ENCODE data around the gene ZNF567. TPM values are rescaled to one million over a fixed set of nuclear protein-coding genes. Genes with fewer than 3 reads are reported as not detected.
"Not testable (repeated sequence)": the region's sequence is repeated elsewhere in the genome, so short reads cannot be mapped to it uniquely, and the experiment has no call there.

ZNF567 gene
- total RNA-seq, 1 donor from 2014 or later = 3.8 TPM

DNA sequence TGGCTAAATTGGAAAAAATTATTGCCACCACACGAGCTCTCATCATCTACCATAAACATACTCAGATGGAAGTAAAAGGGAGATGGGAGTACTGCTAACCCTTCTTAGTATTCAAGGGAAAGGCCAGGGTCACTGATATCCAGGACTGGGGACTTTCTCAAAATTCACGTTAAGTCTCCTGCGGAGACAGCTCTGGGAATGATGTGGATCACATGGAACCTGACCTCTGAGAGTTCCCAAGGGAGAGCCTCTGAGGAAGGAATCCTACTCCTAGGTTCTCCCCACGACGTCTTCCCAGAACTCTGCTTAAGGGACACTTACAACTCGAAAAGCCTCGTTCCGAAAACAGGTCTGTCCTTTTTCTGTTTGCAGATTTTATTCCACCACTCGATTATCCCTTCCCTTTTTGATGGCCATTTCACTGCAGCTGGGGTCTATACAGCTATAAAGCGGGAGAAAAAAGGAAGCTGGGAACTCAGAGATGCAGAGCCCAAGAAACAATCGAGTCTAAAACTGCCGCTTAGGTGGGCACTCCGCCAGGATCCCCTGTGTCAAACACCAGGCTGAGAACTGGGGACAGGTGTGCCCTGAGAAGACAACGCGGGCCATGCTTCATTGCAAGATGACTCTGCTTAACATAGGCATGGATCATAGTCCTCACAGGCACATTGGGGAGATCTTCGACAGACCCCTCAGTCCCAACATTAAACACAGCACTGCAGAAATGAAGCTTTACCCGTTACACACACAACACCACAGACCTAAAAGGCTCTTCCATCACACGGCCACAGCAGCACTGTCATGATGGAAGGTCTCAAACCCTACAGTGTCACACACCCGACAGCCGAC is 823 bp upstream of the ZNF567 start:
- intact Hi-C loops (cut with micrococcal nuclease) = no loop called here
- H3K4me1 ChIP-seq = peaks cover 26% of the 10 kb centered on the region
- peaks cover 11% of the 10 kb centered on the region for H3K9me3 ChIP-seq (replicated peaks)
- TF ChIP-seq, protein P1, sequence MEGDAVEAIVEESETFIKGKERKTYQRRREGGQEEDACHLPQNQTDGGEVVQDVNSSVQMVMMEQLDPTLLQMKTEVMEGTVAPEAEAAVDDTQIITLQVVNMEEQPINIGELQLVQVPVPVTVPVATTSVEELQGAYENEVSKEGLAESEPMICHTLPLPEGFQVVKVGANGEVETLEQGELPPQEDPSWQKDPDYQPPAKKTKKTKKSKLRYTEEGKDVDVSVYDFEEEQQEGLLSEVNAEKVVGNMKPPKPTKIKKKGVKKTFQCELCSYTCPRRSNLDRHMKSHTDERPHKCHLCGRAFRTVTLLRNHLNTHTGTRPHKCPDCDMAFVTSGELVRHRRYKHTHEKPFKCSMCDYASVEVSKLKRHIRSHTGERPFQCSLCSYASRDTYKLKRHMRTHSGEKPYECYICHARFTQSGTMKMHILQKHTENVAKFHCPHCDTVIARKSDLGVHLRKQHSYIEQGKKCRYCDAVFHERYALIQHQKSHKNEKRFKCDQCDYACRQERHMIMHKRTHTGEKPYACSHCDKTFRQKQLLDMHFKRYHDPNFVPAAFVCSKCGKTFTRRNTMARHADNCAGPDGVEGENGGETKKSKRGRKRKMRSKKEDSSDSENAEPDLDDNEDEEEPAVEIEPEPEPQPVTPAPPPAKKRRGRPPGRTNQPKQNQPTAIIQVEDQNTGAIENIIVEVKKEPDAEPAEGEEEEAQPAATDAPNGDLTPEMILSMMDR (IDR thresholded peaks at IDR 0.05; ENCODE audit: borderline replicate concordance) = no peak
- no peak for DNase-seq
- H3K4me3 ChIP-seq = peak overlapping the region; percentile 95
- no peaks in the 10 kb centered on the region for H3K27me3 ChIP-seq (ENCODE audit: low read depth)
- peak overlapping the region; percentile 83 for H3K27ac ChIP-seq (replicated peaks)
- H3K36me3 ChIP-seq = peaks cover 37% of the 10 kb centered on the region

DNA sequence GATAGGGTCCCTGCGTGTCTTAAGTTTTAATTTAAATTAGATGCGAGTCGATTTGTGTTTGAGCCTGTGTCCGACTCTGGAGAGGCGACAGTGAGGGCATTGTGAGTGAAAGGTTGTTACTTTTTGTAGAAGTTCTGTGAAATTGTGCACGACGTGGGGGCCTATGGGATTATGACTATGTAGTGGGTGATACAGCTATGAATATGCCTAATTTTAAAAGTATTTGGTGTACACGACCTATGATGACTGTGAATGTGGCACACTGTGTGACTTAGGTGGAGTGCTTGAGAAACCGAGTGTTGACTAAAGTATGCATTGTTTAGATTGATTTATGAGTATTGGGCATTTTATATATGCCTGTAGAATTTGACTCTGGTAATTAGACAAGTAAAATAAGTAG is 646 bp downstream of the ZNF567 start:
- Histone ChIP-seq H3K36me3 (peaks cover 41% of the 10 kb centered on the region), H3K27me3 (ENCODE audit: low read depth) (no peaks in the 10 kb centered on the region), H3K9me3 (replicated peaks) (peaks cover 20% of the 10 kb centered on the region), H3K4me3 (peak overlapping the region; percentile 95), H3K4me1 (peaks cover 26% of the 10 kb centered on the region), H3K27ac (replicated peaks) (peak overlapping the region; percentile 83)
- TF ChIP-seq, protein P1 (IDR thresholded peaks at IDR 0.05; ENCODE audit: borderline replicate concordance) = no peak
- DNase-seq = no peak
- intact Hi-C loops (cut with micrococcal nuclease) = no loop called here

DNA sequence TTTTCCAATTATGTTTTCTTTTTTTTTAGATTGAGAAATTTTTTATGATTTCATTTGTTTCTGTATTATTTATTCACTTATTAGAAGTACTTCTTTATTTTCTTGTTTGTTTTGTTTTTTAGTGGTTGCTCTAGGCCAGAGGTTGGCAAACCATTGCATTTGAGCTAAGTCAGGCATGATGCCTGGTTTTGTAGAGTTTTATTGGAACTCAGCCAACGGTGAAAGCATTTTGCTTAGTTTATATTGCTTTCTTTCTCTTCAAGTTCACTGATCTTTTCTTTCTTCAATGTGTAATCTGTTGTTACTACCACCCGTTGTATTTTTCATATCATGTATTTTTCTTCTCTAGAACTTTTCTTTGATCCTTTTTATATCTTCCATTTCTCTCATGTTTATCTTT is 19.7 kb downstream of the ZNF567 start:
- H3K9me3 ChIP-seq (replicated peaks) = peaks cover 97% of the 10 kb centered on the region
- no peaks in the 10 kb centered on the region for H3K4me1 ChIP-seq
- peaks cover 88% of the 10 kb centered on the region for H3K36me3 ChIP-seq
- TF ChIP-seq, protein P1 (IDR thresholded peaks at IDR 0.05; ENCODE audit: borderline replicate concordance) = no peak
- H3K27ac ChIP-seq (replicated peaks) = no peak overlapping the region
- intact Hi-C loops (cut with micrococcal nuclease) = no loop called here
- no peaks in the 10 kb centered on the region for H3K27me3 ChIP-seq (ENCODE audit: low read depth)
- no peak for DNase-seq
- no peak overlapping the region for H3K4me3 ChIP-seq

DNA sequence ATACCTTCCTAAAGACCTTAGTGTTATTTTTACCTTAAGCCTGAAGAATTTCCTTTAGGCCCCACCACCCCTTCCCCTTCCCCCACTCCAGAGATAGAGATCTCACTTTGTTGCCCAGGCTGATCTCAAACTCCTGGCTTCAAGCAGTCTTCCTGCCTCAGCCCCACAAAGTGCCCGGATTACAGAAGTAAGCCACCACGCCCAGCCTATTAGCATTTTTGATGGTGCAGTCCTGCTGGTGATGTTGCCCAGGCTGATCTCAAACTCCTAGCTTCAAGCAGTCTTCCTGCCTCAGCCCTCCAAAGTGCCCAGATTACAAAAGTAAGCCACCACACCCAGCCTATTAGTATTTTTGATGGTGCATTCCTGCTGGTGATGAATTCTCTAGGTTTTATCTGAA is 22.0 kb downstream of the ZNF567 start:
- Histone ChIP-seq H3K4me3 (no peak overlapping the region), H3K27me3 (ENCODE audit: low read depth) (no peaks in the 10 kb centered on the region), H3K36me3 (peaks cover 98% of the 10 kb centered on the region), H3K4me1 (no peaks in the 10 kb centered on the region), H3K27ac (replicated peaks) (no peak overlapping the region), H3K9me3 (replicated peaks) (peaks cover 100% of the 10 kb centered on the region)
- TF ChIP-seq, protein P1 (IDR thresholded peaks at IDR 0.05; ENCODE audit: borderline replicate concordance) = no peak
- no peak for DNase-seq
- intact Hi-C loops (cut with micrococcal nuclease) = no loop called here

DNA sequence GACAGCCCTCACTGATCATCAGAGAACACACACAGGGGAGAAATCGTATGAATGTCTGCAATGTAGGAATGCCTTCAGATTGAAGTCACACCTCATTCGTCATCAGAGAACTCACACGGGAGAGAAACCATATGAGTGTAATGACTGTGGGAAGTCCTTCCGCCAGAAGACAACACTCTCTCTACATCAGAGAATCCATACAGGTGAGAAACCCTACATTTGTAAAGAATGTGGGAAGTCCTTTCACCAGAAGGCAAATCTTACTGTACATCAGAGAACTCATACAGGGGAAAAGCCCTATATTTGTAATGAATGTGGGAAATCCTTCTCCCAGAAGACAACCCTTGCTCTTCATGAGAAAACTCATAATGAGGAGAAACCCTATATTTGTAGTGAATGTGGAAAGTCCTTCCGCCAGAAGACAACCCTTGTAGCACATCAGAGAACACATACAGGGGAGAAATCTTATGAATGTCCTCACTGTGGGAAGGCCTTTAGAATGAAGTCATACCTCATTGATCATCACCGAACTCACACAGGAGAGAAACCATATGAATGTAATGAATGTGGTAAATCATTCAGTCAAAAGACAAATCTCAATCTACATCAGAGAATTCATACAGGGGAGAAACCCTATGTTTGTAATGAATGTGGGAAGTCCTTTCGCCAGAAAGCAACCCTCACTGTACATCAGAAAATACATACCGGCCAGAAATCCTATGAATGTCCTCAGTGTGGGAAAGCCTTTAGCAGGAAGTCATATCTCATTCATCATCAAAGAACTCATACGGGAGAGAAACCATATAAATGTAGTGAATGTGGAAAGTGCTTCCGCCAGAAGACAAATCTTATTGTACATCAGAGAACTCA is 32.5 kb downstream of the ZNF567 start:
- Histone ChIP-seq H3K4me1 (no peaks in the 10 kb centered on the region), H3K9me3 (replicated peaks) (peaks cover 100% of the 10 kb centered on the region), H3K36me3 (peaks cover 100% of the 10 kb centered on the region), H3K27ac (replicated peaks) (no peak overlapping the region), H3K4me3 (no peak overlapping the region), H3K27me3 (ENCODE audit: low read depth) (no peaks in the 10 kb centered on the region)
- DNase-seq = no peak
- TF ChIP-seq, protein P1 (IDR thresholded peaks at IDR 0.05; ENCODE audit: borderline replicate concordance) = no peak
- intact Hi-C loops (cut with micrococcal nuclease) = no loop called here

- not testable (repeated sequence) for DNase-seq; H3K4me3 ChIP-seq; H3K4me1 ChIP-seq; H3K27me3 ChIP-seq (ENCODE audit: low read depth); H3K27ac ChIP-seq (replicated peaks)
- H3K36me3 ChIP-seq = peaks cover 97% of the 10 kb centered on the region
- H3K9me3 ChIP-seq (replicated peaks) = peaks cover 100% of the 10 kb centered on the region
- intact Hi-C loops (cut with micrococcal nuclease) = loop anchor here (10.0 kb wide), 1 partner anchor 91 kb away; no protein-coding TSS in a partner anchor
Observed at GRCh38 chr19:36736166-36736565, 48.8 kb downstream of the ZNF567 start.

Measured in left ventricle myocardium inferior (tissue), 1 donor.